AG04450 (cell line): ENCODE measurements around the gene C2orf76. TPM values are rescaled to one million over a fixed set of nuclear protein-coding genes. Genes with fewer than 3 reads are reported as not detected.

Experiments used
- CTCF ChIA-PET: fragments of 300-600, 350-600 bp; formaldehyde crosslinking; extraction: SDS; loops from one replicate; lab custom pipeline; 2022; ENCODE audit warnings: antibody characterized with exemption, inconsistent platforms; lab: Charles Lee
- POLR2A ChIA-PET: fragments of 350-600 bp; formaldehyde crosslinking; extraction: SDS; loops from one replicate; lab custom pipeline; 2021; ENCODE audit warnings: antibody characterized with exemption, inconsistent platforms; lab: Yijun Ruan, JAX
- DNase-seq: peaks from one replicate; pipeline ENCODE4 v3.0.0-alpha.2; 2011; ENCODE audit warnings: low read depth, low spot score
- H3K27ac ChIP-seq: one replicate; pipeline ENCODE4 v1.5.1; 2012; ENCODE audit warnings: low read depth, low read length, control low read depth
- H3K27me3 ChIP-seq: one replicate; pipeline ENCODE4 v1.6.0; 2012; ENCODE audit warnings: low read length; ENCODE audit not compliant: control insufficient read depth, insufficient read depth
- H3K4me3 ChIP-seq: 2 replicates; pipeline ENCODE4 v1.5.1; 2011; ENCODE audit warnings: mild to moderate bottlenecking, low read depth, low read length, control low read depth
- H3K9me3 ChIP-seq: 2 replicates; pipeline ENCODE4 v1.5.1; 2012; ENCODE audit warnings: low read length; ENCODE audit not compliant: control insufficient read depth, insufficient read depth
- polyA plus RNA-seq: library from polyadenylated mRNA; depleted of rRNA; stranded (reverse); fragments of >200 nt; gene quantifications from 2 replicates; pipeline ENCODE4 v1.2.3, GENCODE V29; 2011
- TF ChIP-seq, protein P1 (sequence below): IDR thresholded peaks from 2 replicates; pipeline ENCODE4 v1.5.1; 2011; ENCODE audit warnings: low read depth, low read length, control low read depth, inconsistent platforms

Gene C2orf76
- polyA plus RNA-seq, 1 experiment = 26.5 TPM

DNA sequence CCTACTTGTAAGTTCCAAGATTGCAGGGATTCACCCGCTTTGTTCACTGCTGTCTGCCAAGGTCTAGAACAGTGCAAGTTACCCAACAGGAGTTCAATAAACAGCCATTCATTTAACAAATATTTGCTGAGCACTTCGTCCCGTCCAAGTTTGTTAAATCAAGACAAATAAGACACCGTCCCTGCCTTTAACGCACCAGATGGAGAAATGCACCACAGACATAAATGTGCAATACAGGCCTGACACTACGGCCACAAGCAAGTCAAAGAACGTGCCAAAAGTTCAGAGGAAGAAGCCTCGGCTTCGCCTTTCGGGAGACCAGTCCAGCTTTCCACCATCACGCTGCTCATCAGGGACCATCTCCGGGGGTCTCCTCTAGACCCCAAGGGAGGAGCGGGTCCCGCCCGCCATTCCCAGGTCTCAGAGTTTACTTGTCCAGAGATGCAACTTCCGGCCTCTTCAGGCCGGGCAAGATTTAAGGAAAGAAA is 429 bp downstream of the C2orf76 start:
- DNase-seq = no peak
- TF ChIP-seq, protein P1, sequence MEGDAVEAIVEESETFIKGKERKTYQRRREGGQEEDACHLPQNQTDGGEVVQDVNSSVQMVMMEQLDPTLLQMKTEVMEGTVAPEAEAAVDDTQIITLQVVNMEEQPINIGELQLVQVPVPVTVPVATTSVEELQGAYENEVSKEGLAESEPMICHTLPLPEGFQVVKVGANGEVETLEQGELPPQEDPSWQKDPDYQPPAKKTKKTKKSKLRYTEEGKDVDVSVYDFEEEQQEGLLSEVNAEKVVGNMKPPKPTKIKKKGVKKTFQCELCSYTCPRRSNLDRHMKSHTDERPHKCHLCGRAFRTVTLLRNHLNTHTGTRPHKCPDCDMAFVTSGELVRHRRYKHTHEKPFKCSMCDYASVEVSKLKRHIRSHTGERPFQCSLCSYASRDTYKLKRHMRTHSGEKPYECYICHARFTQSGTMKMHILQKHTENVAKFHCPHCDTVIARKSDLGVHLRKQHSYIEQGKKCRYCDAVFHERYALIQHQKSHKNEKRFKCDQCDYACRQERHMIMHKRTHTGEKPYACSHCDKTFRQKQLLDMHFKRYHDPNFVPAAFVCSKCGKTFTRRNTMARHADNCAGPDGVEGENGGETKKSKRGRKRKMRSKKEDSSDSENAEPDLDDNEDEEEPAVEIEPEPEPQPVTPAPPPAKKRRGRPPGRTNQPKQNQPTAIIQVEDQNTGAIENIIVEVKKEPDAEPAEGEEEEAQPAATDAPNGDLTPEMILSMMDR = no peak
- peak overlapping the region; percentile 69 for H3K27ac ChIP-seq
- no peaks in the 10 kb centered on the region; the same call in 1 of the 2 replicates for H3K9me3 ChIP-seq
- ChIA-PET POLR2A (interaction anchor here (1.0 to 1.3 kb wide), 3 partner anchors 8 to 16 kb away, joined by 3 to 5 read pairs (median 4); no protein-coding TSS in a partner anchor), CTCF (interaction anchor here (1.0 kb wide), 1 partner anchor 21 kb away, joined by 3 read pairs; no protein-coding TSS in a partner anchor)
- peak overlapping the region; percentile 97 for H3K4me3 ChIP-seq
- no peaks in the 10 kb centered on the region for H3K27me3 ChIP-seq

DNA sequence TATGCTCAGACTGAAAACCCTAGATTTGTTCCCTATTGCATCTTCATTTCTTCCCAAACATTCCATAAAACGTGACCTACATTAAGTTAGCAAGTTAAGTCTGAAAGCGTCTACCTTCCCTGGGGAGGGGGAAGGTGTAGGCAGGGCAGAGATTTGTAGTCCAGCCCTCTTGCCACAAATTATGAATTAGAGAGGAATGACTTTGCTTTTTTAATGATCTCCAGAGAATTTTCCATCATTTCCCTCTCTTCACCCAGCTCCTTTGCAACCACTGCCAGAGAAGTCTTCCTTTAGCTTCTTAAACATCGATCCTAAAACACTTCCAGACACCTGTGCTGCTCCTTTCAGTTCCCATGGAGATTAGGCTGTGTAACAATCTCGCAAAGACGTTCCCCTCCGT is 1.2 kb downstream of the C2orf76 start:
- Histone ChIP-seq H3K27me3 (no peaks in the 10 kb centered on the region), H3K27ac (no peak overlapping the region), H3K9me3 (no peaks in the 10 kb centered on the region; the same call in 1 of the 2 replicates), H3K4me3 (peak overlapping the region; percentile 97)
- ChIA-PET CTCF (interaction anchor here (0.8 kb wide), 1 partner anchor 111 kb away, joined by 3 read pairs; no protein-coding TSS in a partner anchor), POLR2A (no interaction called here)
- DNase-seq = no peak
- TF ChIP-seq, protein P1 = no peak

DNA sequence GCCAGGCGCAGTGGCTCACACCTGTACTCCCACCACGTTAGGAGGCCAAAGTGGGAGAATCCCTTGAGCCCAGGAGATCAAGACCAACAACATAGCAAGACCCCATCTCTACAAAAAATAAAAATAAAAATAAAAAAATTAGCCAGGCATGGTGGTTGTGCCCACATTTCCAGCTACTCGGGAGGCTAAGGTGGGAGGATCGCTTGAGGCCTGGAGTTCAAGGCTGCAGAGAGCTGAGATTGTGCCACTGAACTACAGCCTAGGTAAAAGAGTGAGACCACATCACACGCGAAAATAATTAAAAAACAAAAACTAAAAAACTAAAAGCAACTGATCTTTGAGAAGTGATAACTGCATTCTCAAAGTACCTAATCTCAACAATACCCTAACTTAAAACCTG is 1.8 kb downstream of the C2orf76 start:
- H3K27ac ChIP-seq = no peak overlapping the region
- TF ChIP-seq, protein P1 = no peak
- no peak overlapping the region for H3K4me3 ChIP-seq
- DNase-seq = no peak
- no peaks in the 10 kb centered on the region for H3K27me3 ChIP-seq
- ChIA-PET POLR2A (no interaction called here), CTCF (interaction anchor here (0.8 kb wide), 1 partner anchor 112 kb away, joined by 3 read pairs; no protein-coding TSS in a partner anchor)
- no peaks in the 10 kb centered on the region; the same call in 1 of the 2 replicates for H3K9me3 ChIP-seq

DNA sequence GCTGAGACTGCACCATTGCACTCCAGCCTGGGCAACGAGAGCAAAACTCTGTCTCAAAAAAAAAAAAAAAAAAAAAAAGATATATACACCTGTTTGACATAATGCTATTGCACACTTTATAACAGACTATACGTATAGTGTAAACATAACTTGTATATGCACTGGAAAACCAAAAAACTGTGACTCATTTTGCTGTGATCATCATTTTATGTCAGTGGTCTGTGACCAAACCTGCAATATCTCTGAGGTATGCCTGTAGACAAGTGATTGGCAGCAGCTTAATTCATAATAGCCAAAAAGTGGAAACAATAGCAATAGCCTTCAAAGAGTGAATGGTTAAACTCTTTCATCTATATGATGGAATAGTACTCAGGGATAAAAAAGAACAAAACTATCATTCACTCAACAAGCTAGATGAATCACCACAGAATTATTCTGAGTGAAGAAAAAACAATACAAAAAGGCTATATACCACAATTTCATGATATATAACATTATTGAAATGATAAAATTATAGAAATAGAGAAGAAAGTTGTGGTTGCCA is 6.1 kb downstream of the C2orf76 start:
- ChIA-PET CTCF (no interaction called here), POLR2A (no interaction called here)
- H3K27me3 ChIP-seq = no peaks in the 10 kb centered on the region

DNA sequence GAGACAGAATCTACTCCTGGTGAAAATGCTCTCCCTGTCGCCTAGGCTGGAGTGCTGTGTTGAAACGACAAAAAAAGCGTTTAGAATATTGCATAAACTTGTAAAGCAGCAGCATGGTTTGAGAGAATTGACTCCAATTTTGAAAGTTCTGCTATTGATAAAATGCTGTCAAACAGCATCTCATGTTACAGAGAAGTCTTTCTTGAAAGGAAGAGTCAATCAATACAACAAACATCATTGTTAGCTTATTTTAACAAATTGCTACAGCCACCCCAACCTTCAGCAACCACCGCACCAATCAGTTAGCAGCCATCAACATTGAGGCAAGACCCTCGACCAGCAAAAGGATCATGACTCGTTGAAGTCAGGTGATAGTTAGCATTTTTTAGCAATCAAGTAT is 6.9 kb downstream of the C2orf76 start:
- no peaks in the 10 kb centered on the region for H3K9me3 ChIP-seq
- H3K27ac ChIP-seq = no peak overlapping the region
- POLR2A ChIA-PET = no interaction called here
- H3K4me3 ChIP-seq = no peak overlapping the region
- H3K27me3 ChIP-seq = no peaks in the 10 kb centered on the region
- TF ChIP-seq, protein P1 = no peak
- CTCF ChIA-PET = no interaction called here
- no peak for DNase-seq

More for the DNA sequence above, 6.1 kb downstream of the C2orf76 start:
- Histone ChIP-seq H3K9me3 (no peaks in the 10 kb centered on the region), H3K27ac (no peak overlapping the region), H3K4me3 (no peak overlapping the region)
- TF ChIP-seq, protein P1 = no peak
- DNase-seq = no peak
